ENCODE data around the gene RAD21L1. TPM values are rescaled to one million over a fixed set of nuclear protein-coding genes. Genes with fewer than 3 reads are reported as not detected.
A peak's percentile ranks its signal among the peaks of the same experiment; 100 is the strongest.

Gene RAD21L1
- total RNA-seq, 1 experiment from 2014 or later, result not detected

DNA sequence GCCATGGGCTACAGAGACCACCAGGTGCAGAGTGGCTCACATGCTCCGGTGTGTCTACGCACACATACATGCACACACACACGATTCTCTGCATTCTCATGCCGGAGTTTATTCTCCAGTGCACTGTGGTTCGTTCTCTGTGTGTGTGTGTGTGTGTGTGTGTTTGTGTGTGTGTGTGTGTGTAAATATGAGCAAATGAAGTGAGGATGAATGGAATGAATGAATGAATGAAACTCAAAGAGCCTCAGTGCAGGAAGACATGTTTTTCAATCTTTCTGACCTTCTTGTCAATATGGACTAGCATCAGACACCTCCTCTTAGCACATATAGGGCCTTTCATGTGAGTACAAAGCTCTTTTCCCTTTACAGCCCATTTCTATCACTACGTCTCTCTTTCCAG is 42.7 kb upstream of the RAD21L1 start:
- Mint-ChIP-seq H3K4me3 (ENCODE audit: unreplicated experiment) (peak overlapping the region; percentile 75), H3K9me3 (ENCODE audit: unreplicated experiment) (no peaks in the 10 kb centered on the region), H3K27ac (ENCODE audit: unreplicated experiment) (no peak overlapping the region), H3K27me3 (ENCODE audit: insufficient read depth, unreplicated experiment) (no peaks in the 10 kb centered on the region), H3K36me3 (ENCODE audit: insufficient read depth, unreplicated experiment) (peaks cover 10% of the 10 kb centered on the region), H3K4me1 (ENCODE audit: low read depth, unreplicated experiment) (no peaks in the 10 kb centered on the region)
- ChIA-PET CTCF (no interaction called here), POLR2A (no interaction called here)
- no peaks in the 10 kb centered on the region for H3K9me3 ChIP-seq
- H3K36me3 ChIP-seq (ENCODE audit: control insufficient read depth, insufficient read depth, low read length), result no peaks in the 10 kb centered on the region
- DNase-seq, result no peak
- intact Hi-C loops (cut with micrococcal nuclease; ENCODE audit: unreplicated experiment), result loop anchor here (10.0 kb wide), 1 partner anchor 368 kb away; no protein-coding TSS in a partner anchor
- H3K4me3 ChIP-seq (ENCODE audit: low read depth, low read length), result no peak overlapping the region
- H3K4me1 ChIP-seq, result peaks cover 24% of the 10 kb centered on the region
- BruUV-seq (replicated peaks), result TSS peak; percentile 20
- no peaks in the 10 kb centered on the region for H3K27me3 ChIP-seq (replicated peaks; ENCODE audit: control insufficient read depth, insufficient read depth, low read length)
- TF ChIP-seq, protein P1, sequence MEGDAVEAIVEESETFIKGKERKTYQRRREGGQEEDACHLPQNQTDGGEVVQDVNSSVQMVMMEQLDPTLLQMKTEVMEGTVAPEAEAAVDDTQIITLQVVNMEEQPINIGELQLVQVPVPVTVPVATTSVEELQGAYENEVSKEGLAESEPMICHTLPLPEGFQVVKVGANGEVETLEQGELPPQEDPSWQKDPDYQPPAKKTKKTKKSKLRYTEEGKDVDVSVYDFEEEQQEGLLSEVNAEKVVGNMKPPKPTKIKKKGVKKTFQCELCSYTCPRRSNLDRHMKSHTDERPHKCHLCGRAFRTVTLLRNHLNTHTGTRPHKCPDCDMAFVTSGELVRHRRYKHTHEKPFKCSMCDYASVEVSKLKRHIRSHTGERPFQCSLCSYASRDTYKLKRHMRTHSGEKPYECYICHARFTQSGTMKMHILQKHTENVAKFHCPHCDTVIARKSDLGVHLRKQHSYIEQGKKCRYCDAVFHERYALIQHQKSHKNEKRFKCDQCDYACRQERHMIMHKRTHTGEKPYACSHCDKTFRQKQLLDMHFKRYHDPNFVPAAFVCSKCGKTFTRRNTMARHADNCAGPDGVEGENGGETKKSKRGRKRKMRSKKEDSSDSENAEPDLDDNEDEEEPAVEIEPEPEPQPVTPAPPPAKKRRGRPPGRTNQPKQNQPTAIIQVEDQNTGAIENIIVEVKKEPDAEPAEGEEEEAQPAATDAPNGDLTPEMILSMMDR (IDR thresholded peaks at IDR 0.05; ENCODE audit: insufficient read depth in 1 of 2, low read depth in 1 of 2, low read length in 1 of 2, severe bottlenecking in 1 of 2, unreplicated experiment in 1 of 2), result no peak

DNA sequence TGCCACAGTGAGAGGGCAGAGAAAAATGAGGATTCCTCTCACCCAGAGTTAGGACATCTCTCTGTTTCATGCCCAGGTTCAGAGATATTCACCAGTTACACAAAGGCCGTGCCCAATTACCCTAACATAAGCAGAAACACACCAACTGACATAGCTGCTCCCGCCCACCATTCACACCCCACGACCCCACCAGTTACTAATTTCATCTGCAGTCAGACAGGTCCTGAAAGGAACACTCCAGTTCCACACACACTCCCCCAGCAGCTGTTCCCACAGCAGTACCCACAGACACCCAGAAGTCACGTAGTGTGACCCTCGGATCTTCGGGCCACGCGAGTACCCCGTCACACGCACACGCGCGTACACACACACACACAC is 41.6 kb upstream of the RAD21L1 start:
- intact Hi-C loops (cut with micrococcal nuclease; ENCODE audit: unreplicated experiment), result loop anchor here (10.0 kb wide), 1 partner anchor 369 kb away; no protein-coding TSS in a partner anchor
- Mint-ChIP-seq H3K36me3 (ENCODE audit: insufficient read depth, unreplicated experiment) (peaks cover 10% of the 10 kb centered on the region), H3K27me3 (ENCODE audit: insufficient read depth, unreplicated experiment) (no peaks in the 10 kb centered on the region), H3K27ac (ENCODE audit: unreplicated experiment) (no peak overlapping the region), H3K4me1 (ENCODE audit: low read depth, unreplicated experiment) (no peaks in the 10 kb centered on the region), H3K9me3 (ENCODE audit: unreplicated experiment) (no peaks in the 10 kb centered on the region), H3K4me3 (ENCODE audit: unreplicated experiment) (peak overlapping the region; percentile 75)
- H3K4me3 ChIP-seq (ENCODE audit: low read depth, low read length), result peak overlapping the region; percentile 72
- TF ChIP-seq, protein P1 (IDR thresholded peaks at IDR 0.05; ENCODE audit: insufficient read depth in 1 of 2, low read depth in 1 of 2, low read length in 1 of 2, severe bottlenecking in 1 of 2, unreplicated experiment in 1 of 2), result no peak
- POLR2A ChIA-PET, result no interaction called here
- no TSS peak for BruUV-seq (replicated peaks)
- CTCF ChIA-PET, result interaction anchor here (0.6 to 1.6 kb wide), 4 partner anchors 29 to 1419 kb away, joined by 3 to 5 read pairs (median 4); no protein-coding TSS in a partner anchor
- DNase-seq, result no peak
- H3K36me3 ChIP-seq (ENCODE audit: control insufficient read depth, insufficient read depth, low read length), result no peaks in the 10 kb centered on the region
- no peaks in the 10 kb centered on the region for H3K9me3 ChIP-seq
- H3K27me3 ChIP-seq (replicated peaks; ENCODE audit: control insufficient read depth, insufficient read depth, low read length), result no peaks in the 10 kb centered on the region
- peaks cover 29% of the 10 kb centered on the region for H3K4me1 ChIP-seq

DNA sequence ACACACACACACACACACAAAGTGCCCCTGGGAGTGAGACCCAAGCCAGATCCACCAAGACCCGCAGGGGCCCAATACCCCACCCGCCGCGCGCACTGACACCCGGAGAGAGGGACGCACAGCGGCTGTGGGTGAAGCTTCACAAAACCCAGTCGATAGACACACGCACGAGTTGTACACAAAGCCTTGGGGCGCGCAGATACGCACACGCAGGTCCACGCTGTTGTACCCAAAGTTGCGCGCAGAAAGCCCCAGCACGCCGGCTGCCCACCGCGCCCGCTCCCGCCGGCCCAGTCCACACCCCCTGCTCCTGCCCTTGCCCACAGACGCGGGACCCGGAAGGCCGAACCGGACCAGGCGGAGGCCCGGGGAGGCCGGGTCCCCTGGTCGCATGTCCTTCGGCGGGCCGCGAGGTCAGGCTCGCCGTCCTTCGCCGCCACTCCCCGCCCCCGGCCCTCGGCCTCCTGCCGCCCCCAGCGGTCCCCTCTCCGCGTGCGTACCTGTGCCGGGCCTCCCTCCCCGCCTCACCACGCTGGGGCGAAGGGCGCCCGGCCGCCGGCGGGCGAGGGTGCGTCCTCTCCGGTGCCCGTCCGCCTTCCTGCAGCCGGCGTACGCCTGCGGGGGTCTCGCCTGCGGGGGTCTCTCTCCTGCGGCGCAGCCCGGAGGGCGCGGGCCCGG is 41.1 kb upstream of the RAD21L1 start, which contains the start of gene TMEM74B:
TSS of gene TMEM74B (minus strand) at position 344 of the 678 bp plus-strand sequence. CDS start 1,180 bp downstream, outside the sequence.
- DNase-seq, result peak in 1 of 2 experiments; percentile 58
- no peak within 1 kb of the TSS for H3K27ac Mint-ChIP-seq (ENCODE audit: unreplicated experiment)
- peaks cover 10% of the 10 kb centered on the region for H3K36me3 Mint-ChIP-seq (ENCODE audit: insufficient read depth, unreplicated experiment)
- ChIA-PET POLR2A (interaction anchor here (0.5 kb wide), 1 partner anchor 317 kb away, joined by 3 read pairs; no protein-coding TSS in a partner anchor), CTCF (interaction anchor here (0.6 to 1.6 kb wide), 5 partner anchors 28 to 319 kb away, joined by 3 to 5 read pairs (median 3); no protein-coding TSS in a partner anchor)
- TF ChIP-seq, protein P1 (IDR thresholded peaks at IDR 0.05; ENCODE audit: insufficient read depth in 1 of 2, low read depth in 1 of 2, low read length in 1 of 2, severe bottlenecking in 1 of 2, unreplicated experiment in 1 of 2), result no peak
- H3K4me1 ChIP-seq, result peaks cover 29% of the 10 kb centered on the region
- no peaks in the 10 kb centered on the region for H3K27me3 ChIP-seq (replicated peaks; ENCODE audit: control insufficient read depth, insufficient read depth, low read length)
- H3K4me1 Mint-ChIP-seq (ENCODE audit: low read depth, unreplicated experiment), result no peaks in the 10 kb centered on the region
- H3K36me3 ChIP-seq (ENCODE audit: control insufficient read depth, insufficient read depth, low read length), result no peaks in the 10 kb centered on the region
- peak within 1 kb of the TSS; percentile 75 for H3K4me3 Mint-ChIP-seq (ENCODE audit: unreplicated experiment)
- H3K9me3 ChIP-seq, result no peaks in the 10 kb centered on the region
- BruUV-seq (replicated peaks), result no TSS peak
- H3K27me3 Mint-ChIP-seq (ENCODE audit: insufficient read depth, unreplicated experiment), result no peaks in the 10 kb centered on the region
- H3K4me3 ChIP-seq (ENCODE audit: low read depth, low read length), result peak within 1 kb of the TSS; percentile 72
- H3K9me3 Mint-ChIP-seq (ENCODE audit: unreplicated experiment), result no peaks in the 10 kb centered on the region
- intact Hi-C loops (cut with micrococcal nuclease; ENCODE audit: unreplicated experiment), result loop anchor here (10.0 kb wide), 1 partner anchor 370 kb away; no protein-coding TSS in a partner anchor

All from Caco-2 (cell line).